Coronary artery (tissue), 2 donors: ENCODE results near the gene NDRG3.

Source experiments
- DNase-seq: peaks from one replicate; pipeline ENCODE4 v3.0.0-alpha.2; 2017; ENCODE audit warnings: low spot score
- H3K27ac ChIP-seq, 2 donors: fragments of 200-600 bp; sonication (generic); one replicate each; pipeline ENCODE4 v1.5.1; 2016 to 2019
- H3K4me3 ChIP-seq: fragments of 200-600 bp; sonication (generic); 2 replicates; pipeline ENCODE4 v1.5.1; 2016; ENCODE audit warnings: mild to moderate bottlenecking, moderate library complexity
- CTCF ChIP-seq: fragments of 200-600 bp; sonication (generic); IDR thresholded peaks from one replicate; pipeline ENCODE4 v1.5.1; 2019; ENCODE audit warnings: antibody characterized with exemption

Gene NDRG3

GRCh38 chr20:36647196-36648121, 98.4 kb downstream of the NDRG3 start:
- H3K4me3 ChIP-seq, result no peak overlapping the region
- DNase-seq, result no peak
- no peak overlapping the region for H3K27ac ChIP-seq
- TF ChIP-seq CTCF, result no peak

GRCh38 chr20:36646678-36647077, 99.2 kb downstream of the NDRG3 start:
- no peak overlapping the region for H3K4me3 ChIP-seq
- TF ChIP-seq CTCF, result no peak
- DNase-seq, result no peak
- no peak overlapping the region for H3K27ac ChIP-seq

- TF ChIP-seq CTCF, result no peak
- no peak within 1 kb of the TSS for H3K4me3 ChIP-seq
- H3K27ac ChIP-seq, result no peak within 1 kb of the TSS
- DNase-seq, result no peak
Measured at GRCh38 chr20:36645998-36646397, 99.9 kb downstream of the NDRG3 start, which contains the start of gene SLA2. Gene SLA2, minus strand, starts transcription at chr20:36646196. Its CDS starts 4,861 bp downstream, at chr20:36641335.

- H3K4me3 ChIP-seq, result no peak overlapping the region
- TF ChIP-seq CTCF, result no peak
- no peak overlapping the region for H3K27ac ChIP-seq
- no peak for DNase-seq
Measured at GRCh38 chr20:36645353-36645752, 100.5 kb downstream of the NDRG3 start.

- Histone ChIP-seq H3K27ac (no peak overlapping the region), H3K4me3 (no peak overlapping the region)
- no peak for DNase-seq
- no peak for TF ChIP-seq CTCF
Measured at GRCh38 chr20:36644706-36645095, 101.2 kb downstream of the NDRG3 start.

- no peak for DNase-seq
- Histone ChIP-seq H3K4me3 (no peak overlapping the region), H3K27ac (no peak overlapping the region)
- no peak for TF ChIP-seq CTCF
Measured at GRCh38 chr20:36644032-36644705, 101.7 kb downstream of the NDRG3 start.
